ENCODE results near the gene MTA3. TPM values are rescaled to one million over a fixed set of nuclear protein-coding genes. Genes with fewer than 3 reads are reported as not detected.

MTA3 gene
- total and polyA plus RNA-seq, 2 donors (not counting 3 experiments of a cell fraction or from before 2014, with no cell fraction given): 36.3 to 53.3 TPM

GRCh38 chr2:42590176-42590575, 21.7 kb downstream of the MTA3 start:
- no peaks in the 10 kb centered on the region for H3K27me3 ChIP-seq (ENCODE audit: control insufficient read depth in 2 of 2, insufficient read depth in 2 of 2, low read length in 2 of 2)
- no peak for TF ChIP-seq MAX (IDR thresholded peaks at IDR 0.05; ENCODE audit: insufficient read depth, insufficient read length)
- TF ChIP-seq EZH2 (IDR thresholded peaks at IDR 0.05; ENCODE audit: borderline replicate concordance, low read depth, low read length, severe bottlenecking): no peak
- H3K4me2 ChIP-seq (ENCODE audit: insufficient read depth, low read length): no peak overlapping the region
- intact Hi-C loops (cut with micrococcal nuclease): no loop called here
- H3K27ac ChIP-seq (ENCODE audit: insufficient read depth, low read depth, low read length): no peak overlapping the region
- dilution Hi-C loops (cut with MboI; ENCODE audit: extremely low pct_ligation_motif_present, low sequenced_read_pairs): no loop called here
- H3K4me3 ChIP-seq (replicated peaks in 1 of 3; ENCODE audit: insufficient read depth in 1 of 3, low read depth in 1 of 3, low read length in 3 of 3): no peak overlapping the region
- no peak overlapping the region for H3K9ac ChIP-seq (replicated peaks; ENCODE audit: extremely low read depth, insufficient read depth, low read length)
- ChIA-PET POLR2A (no interaction called here), CTCF (no interaction called here)
- H4K20me1 ChIP-seq (replicated peaks; ENCODE audit: control insufficient read depth, extremely low read depth, insufficient read depth, low read length): no peaks in the 10 kb centered on the region
- no TSS peak for BruUV-seq (replicated peaks)
- H3K9me1 ChIP-seq (replicated peaks; ENCODE audit: control insufficient read depth, extremely low read depth, insufficient read depth, low read length): no peaks in the 10 kb centered on the region
- FAIRE-seq (no peak), DNase-seq (ENCODE audit: low read depth, low spot score) (no peak)
- H3K79me2 ChIP-seq (ENCODE audit: control insufficient read depth, insufficient read depth, low read length): peaks cover 12% of the 10 kb centered on the region
- no peaks in the 10 kb centered on the region for H3K9me3 ChIP-seq (replicated peaks; ENCODE audit: control insufficient read depth, insufficient read depth, low read length)
- H3K36me3 ChIP-seq (ENCODE audit: control insufficient read depth in 2 of 2, extremely low read depth in 1 of 2, insufficient read depth in 2 of 2, low read length in 2 of 2): no peaks in the 10 kb centered on the region
- no peak overlapping the region for H2AFZ ChIP-seq (ENCODE audit: low read depth, low read length)
- H3K4me1 ChIP-seq (ENCODE audit: control insufficient read depth, extremely low read depth, insufficient read depth, low read length): no peaks in the 10 kb centered on the region

GRCh38 chr2:42593282-42593681, 24.9 kb downstream of the MTA3 start:
- Histone ChIP-seq H3K27ac (ENCODE audit: insufficient read depth, low read depth, low read length) (no peak overlapping the region), H3K9me1 (replicated peaks; ENCODE audit: control insufficient read depth, extremely low read depth, insufficient read depth, low read length) (no peaks in the 10 kb centered on the region), H3K36me3 (ENCODE audit: control insufficient read depth in 2 of 2, extremely low read depth in 1 of 2, insufficient read depth in 2 of 2, low read length in 2 of 2) (no peaks in the 10 kb centered on the region), H3K27me3 (ENCODE audit: control insufficient read depth in 2 of 2, insufficient read depth in 2 of 2, low read length in 2 of 2) (no peaks in the 10 kb centered on the region), H3K4me3 (replicated peaks in 1 of 3; ENCODE audit: insufficient read depth in 1 of 3, low read depth in 1 of 3, low read length in 3 of 3) (no peak overlapping the region), H3K4me1 (ENCODE audit: control insufficient read depth, extremely low read depth, insufficient read depth, low read length) (no peaks in the 10 kb centered on the region), H4K20me1 (replicated peaks; ENCODE audit: control insufficient read depth, extremely low read depth, insufficient read depth, low read length) (no peaks in the 10 kb centered on the region), H3K79me2 (ENCODE audit: control insufficient read depth, insufficient read depth, low read length) (peaks cover 12% of the 10 kb centered on the region), H2AFZ (ENCODE audit: low read depth, low read length) (no peak overlapping the region), H3K9ac (replicated peaks; ENCODE audit: extremely low read depth, insufficient read depth, low read length) (no peak overlapping the region), H3K4me2 (ENCODE audit: insufficient read depth, low read length) (no peak overlapping the region), H3K9me3 (replicated peaks; ENCODE audit: control insufficient read depth, insufficient read depth, low read length) (no peaks in the 10 kb centered on the region)
- no TSS peak for BruUV-seq (replicated peaks)
- FAIRE-seq (no peak), DNase-seq (ENCODE audit: low read depth, low spot score) (no peak)
- TF ChIP-seq CTCF (IDR thresholded peaks at IDR 0.05; ENCODE audit: extremely low read depth in 1 of 2, insufficient read depth in 1 of 2, low read depth in 1 of 2, low read length in 2 of 2) (no peak), POLR2AphosphoS5 (IDR thresholded peaks at IDR 0.05; ENCODE audit: insufficient read depth, low read depth, low read length) (no peak), MAX (IDR thresholded peaks at IDR 0.05; ENCODE audit: insufficient read depth, insufficient read length) (no peak), FOS (IDR thresholded peaks at IDR 0.05; ENCODE audit: borderline replicate concordance, insufficient read depth, low read length) (no peak), POLR2A (IDR thresholded peaks at IDR 0.05; ENCODE audit: low read depth, low read length) (no peak), JUN (IDR thresholded peaks at IDR 0.05; ENCODE audit: borderline replicate concordance, insufficient read depth, insufficient read length, low read depth) (no peak), EZH2 (IDR thresholded peaks at IDR 0.05; ENCODE audit: borderline replicate concordance, low read depth, low read length, severe bottlenecking) (no peak), GATA2 (IDR thresholded peaks at IDR 0.05; ENCODE audit: insufficient read depth, insufficient read length, low read depth, low read length) (no peak), MYC (IDR thresholded peaks at IDR 0.05; ENCODE audit: low read depth, low read length) (no peak)
- intact Hi-C loops (cut with micrococcal nuclease) (no loop called here), dilution Hi-C loops (cut with MboI; ENCODE audit: extremely low pct_ligation_motif_present, low sequenced_read_pairs) (no loop called here)
- CTCF ChIA-PET: interaction anchor here (0.6 kb wide), 1 partner anchor 12 kb away, joined by 3 read pairs; no protein-coding TSS in a partner anchor
- POLR2A ChIA-PET: no interaction called here

Measured in endothelial cell of umbilical vein (primary cell).